ENCODE measurements around the gene CCHCR1. TPM values are rescaled to one million over a fixed set of nuclear protein-coding genes. Genes with fewer than 3 reads are reported as not detected.

CCHCR1 gene
- total and polyA plus RNA-seq, 2 of the 8 experiments (the other 6 are each of a cell fraction or from before 2014, with no cell fraction given) = 20.9 to 38.0 TPM

DNA sequence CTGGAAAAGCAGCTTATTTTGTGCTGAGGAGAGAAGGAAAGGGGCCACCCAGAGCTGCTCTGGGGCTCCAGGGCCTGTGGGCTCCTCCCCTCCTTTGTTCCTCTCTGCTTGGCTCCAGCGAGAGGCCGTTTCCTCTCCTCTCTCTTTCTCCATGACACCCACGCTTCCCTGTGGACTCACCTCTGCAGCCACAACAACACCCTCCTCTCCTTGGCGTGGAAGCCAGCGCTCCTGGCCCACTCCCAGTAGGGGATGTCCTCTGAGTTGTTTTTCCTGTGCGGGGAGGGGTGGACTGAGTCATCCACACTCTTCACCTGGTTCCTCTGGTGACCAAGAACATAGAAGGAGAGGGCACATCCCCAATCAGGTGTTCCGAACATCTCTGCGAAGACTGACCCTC lies 32.4 kb downstream of the CCHCR1 start (continued):
- TF ChIP-seq, protein P1, sequence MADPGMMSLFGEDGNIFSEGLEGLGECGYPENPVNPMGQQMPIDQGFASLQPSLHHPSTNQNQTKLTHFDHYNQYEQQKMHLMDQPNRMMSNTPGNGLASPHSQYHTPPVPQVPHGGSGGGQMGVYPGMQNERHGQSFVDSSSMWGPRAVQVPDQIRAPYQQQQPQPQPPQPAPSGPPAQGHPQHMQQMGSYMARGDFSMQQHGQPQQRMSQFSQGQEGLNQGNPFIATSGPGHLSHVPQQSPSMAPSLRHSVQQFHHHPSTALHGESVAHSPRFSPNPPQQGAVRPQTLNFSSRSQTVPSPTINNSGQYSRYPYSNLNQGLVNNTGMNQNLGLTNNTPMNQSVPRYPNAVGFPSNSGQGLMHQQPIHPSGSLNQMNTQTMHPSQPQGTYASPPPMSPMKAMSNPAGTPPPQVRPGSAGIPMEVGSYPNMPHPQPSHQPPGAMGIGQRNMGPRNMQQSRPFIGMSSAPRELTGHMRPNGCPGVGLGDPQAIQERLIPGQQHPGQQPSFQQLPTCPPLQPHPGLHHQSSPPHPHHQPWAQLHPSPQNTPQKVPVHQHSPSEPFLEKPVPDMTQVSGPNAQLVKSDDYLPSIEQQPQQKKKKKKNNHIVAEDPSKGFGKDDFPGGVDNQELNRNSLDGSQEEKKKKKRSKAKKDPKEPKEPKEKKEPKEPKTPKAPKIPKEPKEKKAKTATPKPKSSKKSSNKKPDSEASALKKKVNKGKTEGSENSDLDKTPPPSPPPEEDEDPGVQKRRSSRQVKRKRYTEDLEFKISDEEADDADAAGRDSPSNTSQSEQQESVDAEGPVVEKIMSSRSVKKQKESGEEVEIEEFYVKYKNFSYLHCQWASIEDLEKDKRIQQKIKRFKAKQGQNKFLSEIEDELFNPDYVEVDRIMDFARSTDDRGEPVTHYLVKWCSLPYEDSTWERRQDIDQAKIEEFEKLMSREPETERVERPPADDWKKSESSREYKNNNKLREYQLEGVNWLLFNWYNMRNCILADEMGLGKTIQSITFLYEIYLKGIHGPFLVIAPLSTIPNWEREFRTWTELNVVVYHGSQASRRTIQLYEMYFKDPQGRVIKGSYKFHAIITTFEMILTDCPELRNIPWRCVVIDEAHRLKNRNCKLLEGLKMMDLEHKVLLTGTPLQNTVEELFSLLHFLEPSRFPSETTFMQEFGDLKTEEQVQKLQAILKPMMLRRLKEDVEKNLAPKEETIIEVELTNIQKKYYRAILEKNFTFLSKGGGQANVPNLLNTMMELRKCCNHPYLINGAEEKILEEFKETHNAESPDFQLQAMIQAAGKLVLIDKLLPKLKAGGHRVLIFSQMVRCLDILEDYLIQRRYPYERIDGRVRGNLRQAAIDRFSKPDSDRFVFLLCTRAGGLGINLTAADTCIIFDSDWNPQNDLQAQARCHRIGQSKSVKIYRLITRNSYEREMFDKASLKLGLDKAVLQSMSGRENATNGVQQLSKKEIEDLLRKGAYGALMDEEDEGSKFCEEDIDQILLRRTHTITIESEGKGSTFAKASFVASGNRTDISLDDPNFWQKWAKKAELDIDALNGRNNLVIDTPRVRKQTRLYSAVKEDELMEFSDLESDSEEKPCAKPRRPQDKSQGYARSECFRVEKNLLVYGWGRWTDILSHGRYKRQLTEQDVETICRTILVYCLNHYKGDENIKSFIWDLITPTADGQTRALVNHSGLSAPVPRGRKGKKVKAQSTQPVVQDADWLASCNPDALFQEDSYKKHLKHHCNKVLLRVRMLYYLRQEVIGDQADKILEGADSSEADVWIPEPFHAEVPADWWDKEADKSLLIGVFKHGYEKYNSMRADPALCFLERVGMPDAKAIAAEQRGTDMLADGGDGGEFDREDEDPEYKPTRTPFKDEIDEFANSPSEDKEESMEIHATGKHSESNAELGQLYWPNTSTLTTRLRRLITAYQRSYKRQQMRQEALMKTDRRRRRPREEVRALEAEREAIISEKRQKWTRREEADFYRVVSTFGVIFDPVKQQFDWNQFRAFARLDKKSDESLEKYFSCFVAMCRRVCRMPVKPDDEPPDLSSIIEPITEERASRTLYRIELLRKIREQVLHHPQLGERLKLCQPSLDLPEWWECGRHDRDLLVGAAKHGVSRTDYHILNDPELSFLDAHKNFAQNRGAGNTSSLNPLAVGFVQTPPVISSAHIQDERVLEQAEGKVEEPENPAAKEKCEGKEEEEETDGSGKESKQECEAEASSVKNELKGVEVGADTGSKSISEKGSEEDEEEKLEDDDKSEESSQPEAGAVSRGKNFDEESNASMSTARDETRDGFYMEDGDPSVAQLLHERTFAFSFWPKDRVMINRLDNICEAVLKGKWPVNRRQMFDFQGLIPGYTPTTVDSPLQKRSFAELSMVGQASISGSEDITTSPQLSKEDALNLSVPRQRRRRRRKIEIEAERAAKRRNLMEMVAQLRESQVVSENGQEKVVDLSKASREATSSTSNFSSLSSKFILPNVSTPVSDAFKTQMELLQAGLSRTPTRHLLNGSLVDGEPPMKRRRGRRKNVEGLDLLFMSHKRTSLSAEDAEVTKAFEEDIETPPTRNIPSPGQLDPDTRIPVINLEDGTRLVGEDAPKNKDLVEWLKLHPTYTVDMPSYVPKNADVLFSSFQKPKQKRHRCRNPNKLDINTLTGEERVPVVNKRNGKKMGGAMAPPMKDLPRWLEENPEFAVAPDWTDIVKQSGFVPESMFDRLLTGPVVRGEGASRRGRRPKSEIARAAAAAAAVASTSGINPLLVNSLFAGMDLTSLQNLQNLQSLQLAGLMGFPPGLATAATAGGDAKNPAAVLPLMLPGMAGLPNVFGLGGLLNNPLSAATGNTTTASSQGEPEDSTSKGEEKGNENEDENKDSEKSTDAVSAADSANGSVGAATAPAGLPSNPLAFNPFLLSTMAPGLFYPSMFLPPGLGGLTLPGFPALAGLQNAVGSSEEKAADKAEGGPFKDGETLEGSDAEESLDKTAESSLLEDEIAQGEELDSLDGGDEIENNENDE (IDR thresholded peaks at IDR 0.05; ENCODE audit: insufficient replicate concordance, low read length) = no peak
- no peak for TF ChIP-seq POLR2A (IDR thresholded peaks at IDR 0.05; ENCODE audit: control extremely low read depth in 1 of 2, low read depth in 2 of 2, low read length in 2 of 2)
- no peak for TF ChIP-seq GABPA (IDR thresholded peaks at IDR 0.05; ENCODE audit: borderline replicate concordance, insufficient read depth, low read length)
- TF ChIP-seq RXRA (IDR thresholded peaks at IDR 0.05; ENCODE audit: insufficient read depth, low read depth, low read length) = no peak
- TF ChIP-seq CHD2 (IDR thresholded peaks at IDR 0.05; ENCODE audit: low read length) = no peak
- TF ChIP-seq, protein P2, sequence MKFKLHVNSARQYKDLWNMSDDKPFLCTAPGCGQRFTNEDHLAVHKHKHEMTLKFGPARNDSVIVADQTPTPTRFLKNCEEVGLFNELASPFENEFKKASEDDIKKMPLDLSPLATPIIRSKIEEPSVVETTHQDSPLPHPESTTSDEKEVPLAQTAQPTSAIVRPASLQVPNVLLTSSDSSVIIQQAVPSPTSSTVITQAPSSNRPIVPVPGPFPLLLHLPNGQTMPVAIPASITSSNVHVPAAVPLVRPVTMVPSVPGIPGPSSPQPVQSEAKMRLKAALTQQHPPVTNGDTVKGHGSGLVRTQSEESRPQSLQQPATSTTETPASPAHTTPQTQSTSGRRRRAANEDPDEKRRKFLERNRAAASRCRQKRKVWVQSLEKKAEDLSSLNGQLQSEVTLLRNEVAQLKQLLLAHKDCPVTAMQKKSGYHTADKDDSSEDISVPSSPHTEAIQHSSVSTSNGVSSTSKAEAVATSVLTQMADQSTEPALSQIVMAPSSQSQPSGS (IDR thresholded peaks at IDR 0.05; ENCODE audit: low read length) = no peak
- no peak for TF ChIP-seq CEBPB (IDR thresholded peaks at IDR 0.05; ENCODE audit: low read depth, low read length)
- no peak for TF ChIP-seq TEAD4 (IDR thresholded peaks at IDR 0.05; ENCODE audit: low read depth, low read length)
- TF ChIP-seq SP2 (IDR thresholded peaks at IDR 0.05; ENCODE audit: low read length) = no peak
- no peak for TF ChIP-seq YY1 (IDR thresholded peaks at IDR 0.05; ENCODE audit: low read depth, low read length)
- TF ChIP-seq PHF8 (conservative IDR thresholded peaks at IDR 0.05; ENCODE audit: low read depth, low read length) = no peak
- no peak for TF ChIP-seq SIRT6 (IDR thresholded peaks at IDR 0.05; ENCODE audit: low read length)
